Hippocampal formation (tissue), 2 donors: Measurements from ENCODE around the gene MYL9.
"Not testable (repeated sequence)": the region's sequence is repeated elsewhere in the genome, so short reads cannot be mapped to it uniquely, and the experiment has no call there.

ENCODE experiments used
- DNase-seq, 2 donors: peaks; one replicate each; lab custom pipeline; 2025; lab: John Stamatoyannopoulos, UW

The MYL9 gene

DNA sequence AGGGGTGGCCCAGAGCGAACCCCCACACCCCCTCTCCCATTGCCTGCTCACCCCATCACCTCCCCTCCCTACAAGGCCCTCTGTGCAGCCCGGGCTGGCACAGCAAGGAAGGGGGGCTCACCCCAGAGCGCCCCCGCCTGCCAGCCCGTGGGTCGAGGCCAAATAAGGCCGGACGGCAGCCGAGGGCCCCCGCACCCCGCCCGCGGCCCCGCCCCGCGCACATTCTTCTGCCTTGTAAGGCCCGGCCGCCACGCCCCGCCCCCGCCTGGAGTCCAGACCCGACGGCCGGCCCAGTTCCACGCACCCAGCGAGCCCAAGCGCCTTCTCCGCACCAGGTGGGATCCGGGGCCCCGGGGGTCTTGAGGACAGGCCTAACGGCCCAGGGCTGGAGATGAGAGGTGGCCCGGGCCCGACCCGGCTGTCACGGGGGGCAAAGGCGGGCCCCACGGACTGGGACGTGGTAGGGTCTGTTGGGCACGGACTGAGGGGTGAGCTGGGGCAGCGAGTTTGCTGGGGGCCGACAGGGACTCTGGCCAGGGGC is at the start of gene MYL9:
MYL9 (plus strand) TSS at position 293 of the 541 bp plus-strand sequence. CDS start 3,366 bp downstream, outside the sequence.
- no peak for DNase-seq

DNA sequence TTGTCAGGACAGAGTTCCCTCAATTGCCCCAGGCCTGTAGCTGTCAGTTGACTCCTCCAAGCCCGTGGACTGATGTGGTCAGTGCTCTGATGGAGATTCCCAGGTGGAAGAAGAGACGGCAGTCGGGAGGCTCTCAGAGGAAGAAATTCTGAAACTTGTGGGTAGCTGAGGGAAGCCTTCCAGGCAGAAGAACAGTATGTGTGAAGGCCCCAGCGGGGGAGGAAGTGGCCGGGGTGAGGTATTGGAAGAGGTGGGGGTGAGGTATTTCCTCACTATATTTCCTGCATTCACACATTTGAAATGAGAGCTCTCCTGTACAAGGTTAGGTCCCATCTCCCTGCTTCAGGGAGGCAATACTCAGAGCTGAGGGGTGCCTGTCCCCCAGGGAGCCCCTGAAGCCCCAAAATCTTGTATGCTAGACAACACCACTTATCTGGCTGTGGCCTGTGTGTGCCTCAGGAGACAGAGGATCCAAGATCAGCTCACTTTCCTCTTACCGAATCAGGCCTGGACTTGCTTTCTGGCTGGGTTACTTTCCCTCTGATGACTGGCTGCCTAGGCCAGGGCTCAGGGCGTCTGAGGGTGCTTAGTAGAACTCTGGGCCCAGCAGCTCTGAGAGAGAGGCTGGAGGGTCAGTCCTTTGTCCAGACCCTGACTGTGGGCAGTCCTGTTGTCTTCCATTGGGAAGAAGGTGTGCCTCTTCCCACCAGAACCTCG is 49.3 kb upstream of the MYL9 start:
- no peak for DNase-seq

DNA sequence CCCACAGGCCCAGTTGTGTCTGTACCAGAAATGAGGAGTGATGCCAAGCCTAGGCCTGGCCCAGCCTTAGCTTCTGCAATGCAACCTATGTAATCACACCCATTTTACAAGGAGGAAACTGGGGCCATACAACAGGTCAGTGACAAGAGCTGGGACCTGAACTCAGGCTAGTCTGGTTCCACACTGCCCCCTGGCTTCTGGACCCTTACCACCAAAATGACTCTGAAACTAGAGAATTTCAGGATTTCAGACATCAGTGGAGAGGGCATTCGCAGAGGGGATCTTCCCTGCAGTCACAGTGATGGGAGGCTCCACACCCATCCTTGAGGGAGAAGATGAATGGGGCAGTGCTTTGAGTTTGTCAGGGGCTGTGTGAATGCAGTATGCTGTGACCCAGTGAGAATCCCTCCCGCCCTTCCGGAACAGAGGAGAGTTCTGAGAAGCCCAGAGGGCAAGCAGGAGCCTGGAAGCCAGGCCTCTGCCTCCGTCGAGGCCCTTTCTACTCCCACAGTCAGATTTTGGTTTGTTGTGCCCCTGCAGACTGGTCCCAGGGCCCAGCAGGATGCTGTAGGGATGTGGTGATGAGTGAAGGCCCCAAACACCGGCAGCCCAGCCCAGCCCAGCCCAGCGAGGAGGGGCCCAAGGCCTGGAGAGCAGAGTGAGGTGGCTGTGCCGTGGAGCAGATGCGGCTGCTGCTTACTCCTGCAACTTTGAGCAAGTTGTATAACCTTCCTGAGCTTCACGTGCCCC is 48.1 kb upstream of the MYL9 start:
- no peak for DNase-seq

DNA sequence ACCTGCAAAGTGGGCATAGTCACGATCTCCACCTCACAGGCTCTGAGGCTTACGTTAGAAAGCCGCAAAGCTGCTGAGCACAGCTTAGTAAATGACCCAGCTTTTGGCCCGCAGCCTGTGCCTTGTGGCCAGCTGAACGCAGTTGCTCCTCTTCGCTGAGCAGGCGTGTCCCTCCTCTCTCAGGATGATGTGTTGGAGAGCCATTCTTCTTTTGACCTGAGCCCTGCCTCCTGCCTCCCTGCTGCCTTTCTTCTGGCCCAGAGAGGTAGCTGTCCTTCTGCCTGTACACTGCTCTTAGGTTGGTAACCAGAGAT is 47.6 kb upstream of the MYL9 start:
- no peak for DNase-seq

DNA sequence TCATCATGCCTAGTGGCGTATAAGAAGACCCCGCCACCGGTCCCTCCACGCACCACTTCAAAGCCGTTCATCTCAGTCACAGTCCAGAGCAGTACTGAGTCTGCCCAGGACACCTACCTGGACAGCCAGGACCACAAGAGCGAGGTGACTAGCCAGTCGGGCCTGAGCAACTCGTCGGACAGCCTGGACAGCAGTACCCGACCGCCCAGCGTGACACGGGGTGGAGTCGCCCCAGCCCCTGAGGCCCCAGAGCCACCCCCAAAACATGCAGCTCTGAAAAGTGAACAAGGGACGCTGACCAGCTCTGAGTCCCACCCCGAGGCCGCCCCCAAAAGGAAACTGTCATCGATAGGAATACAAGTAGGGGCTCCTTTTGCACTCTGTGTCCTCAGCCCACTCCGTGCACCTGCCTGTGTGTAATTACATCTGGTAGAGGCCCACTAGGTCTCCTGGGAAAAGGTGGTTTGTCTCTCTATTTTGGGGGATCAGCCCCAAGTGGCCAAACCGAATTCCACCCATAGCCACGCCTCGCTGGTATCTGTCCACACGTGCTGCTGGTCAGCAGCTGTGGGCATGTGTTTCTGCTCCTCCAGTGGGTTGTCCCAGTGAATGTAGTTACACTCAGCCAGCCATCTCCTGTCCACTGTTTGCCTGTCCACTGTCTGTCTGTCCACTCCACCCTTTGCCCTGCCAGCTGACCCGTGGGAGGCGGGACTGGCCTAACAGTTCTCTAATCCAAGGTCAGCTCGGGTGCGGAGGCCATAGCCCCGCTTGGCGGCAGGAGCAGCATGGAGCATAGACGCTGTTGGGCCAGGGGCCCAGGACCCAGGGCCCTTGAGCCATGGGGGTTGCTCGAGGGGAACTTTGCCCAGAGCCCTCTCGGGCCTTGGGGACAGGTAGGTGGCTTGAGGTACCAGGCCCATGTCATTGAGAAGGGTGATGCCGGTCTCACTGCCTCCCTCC is 44.3 kb upstream of the MYL9 start:
- no peak for DNase-seq

DNA sequence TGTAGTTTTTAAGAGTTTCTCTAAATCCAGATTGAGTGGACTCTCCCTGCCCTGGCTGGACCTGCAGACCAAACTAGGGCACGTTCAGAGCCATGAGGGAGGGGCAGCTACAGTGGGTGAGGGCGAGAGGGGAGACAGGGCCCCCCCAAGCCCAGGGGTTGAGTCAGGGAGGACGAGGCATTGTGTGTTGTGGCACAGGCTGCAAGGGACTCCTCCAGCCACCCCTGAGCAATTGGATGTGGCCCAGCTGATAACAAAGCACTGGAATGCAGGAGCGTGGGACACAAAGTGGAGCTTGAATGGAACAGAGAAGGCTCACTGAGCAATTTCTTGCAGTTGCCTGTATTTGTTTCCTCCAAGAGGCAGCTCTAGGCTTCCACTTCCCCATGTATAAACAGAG is 43.5 kb upstream of the MYL9 start:
- no peak for DNase-seq

DNA sequence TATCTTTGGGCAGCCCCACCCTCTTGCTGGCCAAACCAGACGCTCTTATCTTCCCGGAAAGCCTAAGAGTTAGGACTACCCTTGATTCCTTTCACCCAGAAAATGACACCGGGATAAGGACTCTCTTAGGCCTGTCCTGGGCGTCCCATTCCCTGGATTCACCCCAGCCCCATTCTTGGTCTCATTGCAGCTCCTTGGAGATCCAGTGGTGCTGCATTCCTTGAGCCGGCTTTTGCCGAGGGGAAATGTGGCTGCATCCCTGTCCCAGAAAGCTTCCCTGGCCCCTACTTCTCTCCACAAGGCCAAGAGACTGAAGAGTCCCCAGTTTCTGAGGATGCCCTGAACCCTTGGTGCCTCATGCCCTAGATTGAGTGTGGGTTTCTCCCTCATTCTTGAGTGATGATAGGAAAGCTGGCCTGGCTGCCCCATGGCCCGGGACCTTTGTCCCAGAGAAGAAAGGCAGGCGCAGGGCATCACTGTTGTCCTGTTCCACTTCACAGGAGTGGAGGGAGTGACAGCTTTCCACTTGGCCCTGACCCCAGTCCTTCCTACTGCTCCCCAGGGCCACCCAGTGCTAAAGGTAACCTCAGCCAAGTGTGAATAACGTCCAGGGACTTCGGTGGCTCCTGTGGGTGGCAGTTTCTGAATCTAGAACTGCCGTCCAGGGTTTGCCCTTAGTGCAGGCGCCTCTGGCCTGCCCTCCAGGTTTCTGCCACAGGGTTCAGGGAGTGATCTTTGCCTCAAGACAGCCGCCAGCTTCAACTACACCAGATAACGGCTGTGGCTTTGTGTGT is 42.7 kb upstream of the MYL9 start:
- no peak for DNase-seq

DNA sequence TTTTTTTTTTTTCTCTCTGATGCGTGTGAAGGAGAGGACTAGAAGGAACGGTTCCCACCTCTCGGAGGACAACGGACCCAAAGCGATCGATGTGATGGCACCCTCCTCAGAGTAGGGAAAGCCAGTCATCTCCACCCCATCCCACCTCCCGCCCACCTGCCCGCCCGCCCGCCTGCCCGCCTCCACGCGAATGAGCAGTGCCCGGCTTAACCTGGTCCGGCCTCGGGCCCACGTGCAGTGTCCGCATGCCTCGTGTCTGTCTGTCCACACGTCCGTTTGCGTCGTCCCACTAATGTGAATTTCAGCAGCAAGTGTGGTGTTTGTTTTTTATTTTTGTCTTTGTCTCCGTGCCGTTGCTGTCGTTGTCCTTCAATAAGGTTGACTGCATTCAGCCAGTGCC is 42.1 kb upstream of the MYL9 start:
- no peak for DNase-seq

DNA sequence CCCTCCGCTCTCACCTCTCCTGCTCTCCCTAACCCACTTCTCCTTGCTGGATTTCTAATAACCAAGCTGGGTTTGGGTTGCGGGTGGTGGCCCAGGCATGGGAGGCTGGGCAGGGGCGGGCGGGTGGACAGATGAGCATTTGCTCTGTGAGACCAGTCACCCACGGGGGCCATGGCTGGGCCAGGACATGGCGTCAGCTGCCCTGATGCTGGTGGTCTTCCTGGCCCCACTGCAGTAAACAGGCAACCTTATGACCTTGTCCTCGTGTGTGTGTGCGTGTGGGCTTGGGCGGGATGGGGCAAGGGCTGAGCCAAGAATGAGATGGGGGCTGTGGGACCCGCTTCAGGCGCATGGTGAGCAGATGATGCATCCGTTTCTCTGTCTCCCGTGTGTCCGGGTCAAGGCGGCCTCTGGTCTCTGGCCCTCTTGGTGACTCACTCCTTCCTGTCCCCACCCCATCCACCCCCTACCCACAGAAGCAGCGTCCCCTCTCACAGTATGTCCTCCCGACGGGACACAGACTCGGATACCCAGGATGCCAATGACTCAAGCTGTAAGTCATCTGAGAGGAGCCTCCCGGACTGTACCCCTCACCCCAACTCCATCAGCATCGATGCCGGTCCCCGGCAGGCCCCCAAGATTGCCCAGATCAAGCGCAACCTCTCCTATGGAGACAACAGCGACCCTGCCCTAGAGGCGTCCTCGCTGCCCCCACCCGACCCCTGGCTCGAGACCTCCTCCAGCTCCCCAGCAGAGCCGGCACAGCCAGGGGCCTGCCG is 41.4 kb upstream of the MYL9 start:
- DNase-seq = no peak

DNA sequence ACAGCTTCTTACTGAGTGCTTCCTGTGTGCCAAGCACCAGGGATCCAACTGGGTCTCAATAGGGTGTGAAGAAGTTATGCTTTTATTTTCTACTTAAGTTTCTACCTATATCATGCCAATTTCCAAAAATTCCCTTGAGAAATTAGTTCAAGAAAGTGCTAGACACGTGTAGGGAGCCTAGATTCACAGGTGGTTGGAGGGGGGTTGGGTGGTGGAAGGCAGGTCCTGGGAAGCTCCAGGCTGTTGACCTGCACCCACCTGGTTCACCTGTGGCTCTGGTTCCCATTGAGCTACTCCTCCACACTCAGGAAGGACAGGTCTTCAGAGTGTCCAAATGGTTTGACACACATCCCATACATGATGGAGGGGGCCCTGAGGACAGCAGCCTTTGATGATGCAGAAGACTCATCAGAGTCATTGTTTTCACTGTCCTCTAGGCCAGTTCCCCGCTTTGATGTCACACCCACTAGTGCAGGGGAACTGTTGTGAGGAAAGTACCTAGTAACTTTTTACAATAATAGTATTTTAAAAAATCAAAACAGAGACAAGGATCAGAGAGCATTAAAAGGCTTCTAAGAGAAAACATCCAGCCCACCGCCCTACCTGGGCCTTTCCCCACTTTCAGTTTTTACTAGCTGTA is 39.8 kb upstream of the MYL9 start:
- no peak for DNase-seq

DNA sequence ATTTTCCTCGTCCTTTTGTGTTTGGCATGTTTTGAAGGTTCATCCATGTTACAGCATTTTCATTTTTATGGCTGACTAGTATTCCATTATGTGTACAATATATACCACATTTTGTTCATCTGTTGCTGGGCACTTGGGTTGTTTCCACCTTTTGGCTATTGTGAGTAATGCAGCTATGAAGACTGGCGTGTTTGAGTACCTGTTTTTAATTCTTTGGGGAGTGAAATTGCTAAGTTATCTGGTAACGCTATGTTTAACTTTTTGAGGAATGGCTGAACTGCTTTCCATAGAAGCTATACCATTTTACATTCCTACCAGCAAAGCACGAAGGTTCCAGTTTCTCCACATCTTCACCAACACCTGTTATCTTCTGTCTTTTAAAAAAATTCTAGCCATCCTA is 37.0 kb upstream of the MYL9 start:
- no peak for DNase-seq

DNA sequence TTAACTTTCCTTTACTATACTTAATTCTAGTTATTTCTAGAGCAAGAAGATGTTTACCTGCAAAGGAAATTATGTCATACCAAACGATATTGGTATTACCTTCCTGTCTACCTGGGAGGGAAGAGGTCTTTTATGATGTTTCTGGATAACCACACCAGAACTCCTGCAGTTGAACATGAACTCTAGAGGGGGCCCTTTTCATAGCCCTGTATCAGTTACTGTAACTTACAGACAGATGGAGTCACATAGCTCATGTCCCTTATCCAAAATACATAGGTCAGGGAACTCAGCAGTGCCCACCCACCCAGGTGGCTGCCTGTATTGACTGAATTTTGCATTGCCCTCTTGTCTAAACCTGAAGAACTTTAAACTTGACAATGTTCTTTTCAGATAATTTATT is 35.1 kb upstream of the MYL9 start:
- no peak for DNase-seq

DNA sequence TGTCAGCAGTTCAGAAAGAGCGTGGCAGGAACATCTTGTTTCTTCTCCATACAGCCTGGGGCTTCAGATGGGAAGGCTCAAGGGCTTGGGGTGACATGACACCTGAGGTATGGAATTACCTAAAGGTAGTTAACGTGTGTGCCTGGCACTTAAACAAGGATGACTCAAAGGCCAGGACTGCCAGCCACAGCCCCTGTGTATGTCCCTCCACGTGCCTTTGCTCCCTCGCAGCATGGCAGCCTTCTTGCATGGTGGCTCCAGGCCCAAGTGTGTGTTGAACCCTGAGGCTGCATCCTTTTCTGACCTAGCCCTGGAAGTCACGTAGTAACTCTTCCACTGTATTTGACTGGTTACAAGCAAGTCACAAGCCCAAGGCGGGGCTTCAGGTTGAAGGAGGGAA is 33.6 kb upstream of the MYL9 start:
- no peak for DNase-seq

DNA sequence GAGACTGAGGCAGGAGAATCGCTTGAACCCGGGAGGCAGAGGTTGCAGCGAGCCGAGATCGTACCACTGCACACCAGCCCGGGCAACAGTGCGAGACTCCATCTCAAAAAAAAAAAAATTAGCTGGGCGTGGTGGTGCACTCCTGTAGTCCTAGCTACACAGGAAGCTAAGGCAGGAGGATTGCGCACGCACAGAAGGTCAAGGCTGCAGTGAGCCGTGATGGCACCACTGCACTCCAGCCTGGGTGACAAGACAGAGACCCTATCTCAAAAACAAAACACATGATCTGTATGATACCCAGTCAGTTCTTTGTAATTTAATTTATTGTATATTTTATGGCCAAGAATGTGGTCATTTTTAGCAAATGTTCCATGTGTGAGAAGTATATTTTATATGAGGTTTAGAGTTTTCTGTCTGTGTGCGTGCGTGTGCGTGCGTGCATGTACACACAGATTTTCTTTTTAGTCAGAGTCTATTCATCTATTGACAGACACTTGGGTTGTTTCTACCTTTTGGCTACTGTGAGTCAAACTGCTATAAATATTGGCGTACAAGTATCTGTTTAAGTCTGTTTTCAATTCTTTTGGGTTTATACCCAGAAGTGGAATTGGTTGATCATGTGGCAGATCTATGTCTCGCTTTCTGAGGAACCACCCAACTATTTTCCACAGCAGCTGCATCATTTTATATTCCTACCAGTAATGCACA is 22.2 kb upstream of the MYL9 start:
- DNase-seq = no peak

DNA sequence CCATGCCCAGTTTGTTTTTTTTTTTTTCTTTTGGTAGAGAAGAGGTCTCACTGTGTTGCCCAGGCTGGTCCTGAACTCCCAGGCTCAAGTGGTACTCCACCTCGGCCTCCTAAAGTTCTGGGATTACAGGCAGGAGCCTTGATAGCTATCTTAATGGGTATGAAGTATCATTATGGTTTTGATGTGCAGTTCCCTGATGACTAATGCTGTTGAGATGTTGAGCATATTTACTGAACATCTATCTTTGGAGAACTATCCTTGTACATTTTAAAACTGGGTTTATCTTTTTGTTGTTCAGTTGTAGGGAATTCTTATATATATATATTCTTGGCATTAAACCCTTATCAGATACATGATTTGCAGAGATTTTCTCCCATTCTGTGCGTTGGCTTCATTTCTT is 21.4 kb upstream of the MYL9 start:
- DNase-seq = no peak

DNA sequence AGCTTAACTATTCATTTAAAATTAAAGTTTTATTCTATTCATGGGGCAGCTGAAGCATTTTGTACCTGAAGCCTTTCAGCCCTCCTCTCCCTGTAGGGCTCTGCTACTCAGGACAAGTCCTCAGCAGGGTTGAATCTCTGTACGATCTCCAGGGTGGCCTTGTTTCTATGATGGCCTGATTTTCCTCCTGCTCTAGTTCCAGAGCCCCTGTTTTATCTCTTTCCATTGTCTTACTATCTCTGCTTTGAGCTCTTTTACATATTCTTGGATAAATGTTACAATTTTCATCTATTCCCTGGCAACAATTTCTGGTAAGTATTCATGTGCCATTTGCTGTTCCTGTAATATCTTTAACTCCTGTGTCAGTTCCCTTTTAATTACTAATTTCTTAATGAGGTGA is 19.8 kb upstream of the MYL9 start:
- no peak for DNase-seq

DNA sequence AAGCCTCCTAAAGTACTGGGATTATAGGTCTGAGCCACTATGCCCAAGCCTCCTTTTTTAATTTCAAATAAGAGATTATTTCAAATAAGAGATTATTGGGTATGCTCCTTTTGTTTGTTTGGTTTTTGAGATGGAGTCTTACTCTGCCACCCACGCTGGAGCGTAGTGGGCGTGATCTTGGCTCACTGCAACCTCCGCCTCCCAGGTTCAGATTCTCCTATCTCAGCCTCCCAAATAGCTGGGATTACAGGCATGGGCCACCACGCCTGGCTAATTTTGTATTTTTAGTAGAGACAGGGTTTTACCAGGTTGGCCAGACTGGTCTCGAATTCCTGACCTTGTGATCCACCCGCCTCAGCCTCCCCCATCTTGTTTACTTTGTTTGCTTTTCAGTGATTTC is 18.9 kb upstream of the MYL9 start:
- DNase-seq = not testable (repeated sequence)

DNA sequence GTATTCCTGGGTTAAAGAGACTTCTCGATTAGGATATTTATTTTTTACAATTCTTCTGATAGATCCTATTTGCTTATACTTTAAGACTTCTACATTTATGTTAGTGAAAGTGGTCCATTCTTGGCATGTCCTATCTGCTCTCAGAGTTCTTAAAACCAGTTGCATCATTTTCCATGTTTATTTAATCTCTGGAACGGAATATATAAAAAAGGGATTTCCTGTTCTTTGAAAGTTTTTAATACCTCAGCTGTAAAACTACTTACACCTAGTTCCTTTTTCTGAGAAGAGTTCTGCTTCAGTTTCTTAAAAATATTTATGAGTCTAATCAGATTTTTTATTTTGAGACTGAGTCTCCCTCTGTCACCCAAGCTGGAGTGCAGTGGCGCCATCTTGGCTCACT is 18.0 kb upstream of the MYL9 start:
- no peak for DNase-seq

DNA sequence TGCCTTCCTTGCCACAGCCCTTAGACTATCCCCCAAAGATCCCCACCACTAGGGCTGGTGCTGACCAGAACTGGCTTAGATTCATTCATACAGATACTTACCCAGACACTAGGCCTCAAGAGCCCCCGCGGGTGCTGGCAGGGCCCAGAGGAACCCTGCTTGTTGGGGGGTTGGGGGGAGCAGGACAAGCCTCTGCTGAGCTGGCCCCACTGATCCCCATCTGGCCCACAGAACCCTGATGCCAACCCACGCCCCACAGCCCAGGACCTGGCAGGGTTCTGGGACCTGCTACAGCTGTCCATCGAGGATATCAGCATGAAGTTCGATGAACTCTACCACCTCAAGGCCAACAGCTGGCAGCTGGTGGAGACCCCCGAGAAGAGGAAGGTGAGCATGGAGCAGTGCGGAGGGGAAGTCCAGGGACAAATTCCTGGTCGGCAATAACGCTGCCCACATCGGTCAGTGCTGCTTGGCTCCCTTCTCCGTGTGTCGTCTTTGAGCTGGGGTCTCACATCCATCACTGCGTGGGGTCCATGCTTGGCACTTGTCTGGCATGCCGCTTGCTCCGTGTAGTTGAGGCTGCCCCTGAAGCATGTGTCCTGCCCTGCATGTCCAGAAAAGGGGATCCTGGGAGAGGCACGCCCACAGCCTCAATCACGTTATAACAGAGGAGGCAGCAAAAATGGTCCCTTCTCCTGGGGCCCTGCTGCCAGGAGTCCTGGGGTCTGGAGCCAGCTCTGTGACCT is 15.5 kb upstream of the MYL9 start:
- no peak for DNase-seq
